HG03135 (cell line): ENCODE results near the gene ARPC4.

Source experiments
- ATAC-seq: cut with Tn5 transposase; IDR thresholded peaks from one replicate; pipeline ENCODE4 v1.9.1; 2021; ENCODE audit warnings: mild to moderate bottlenecking, moderate library complexity; ENCODE audit not compliant: unreplicated experiment

The ARPC4 gene

GRCh38 chr3:9792405-9793160 is at the start of gene ARPC4, which contains the start of gene TADA3:
Gene ARPC4 (plus strand): TSS chr3:9793082. CDS start chr3:9793122, 40 bp downstream.
Gene TADA3 (minus strand): TSS chr3:9792473. CDS start chr3:9791466, 1,007 bp downstream.
- peak; percentile 83 for ATAC-seq

- ATAC-seq, result no peak
These were observed 49.3 kb upstream of the ARPC4 start for GRCh38 chr3:9743548-9743947.

- no peak for ATAC-seq
These were observed 48.7 kb upstream of the ARPC4 start for GRCh38 chr3:9744162-9744561.

- ATAC-seq, result no peak
These were observed 47.4 kb upstream of the ARPC4 start for GRCh38 chr3:9745521-9745920.

- ATAC-seq, result no peak
These were observed 46.6 kb upstream of the ARPC4 start for GRCh38 chr3:9746330-9746729.

- ATAC-seq, result no peak
These were observed 45.6 kb upstream of the ARPC4 start for GRCh38 chr3:9747267-9747666.

GRCh38 chr3:9748031-9748430 is 44.9 kb upstream of the ARPC4 start:
- ATAC-seq, result no peak

- no peak for ATAC-seq
These were observed 43.6 kb upstream of the ARPC4 start for GRCh38 chr3:9749296-9749644.

GRCh38 chr3:9749645-9750555 is 43.0 kb upstream of the ARPC4 start, which contains the start of gene OGG1:
Gene OGG1 (plus strand): TSS chr3:9749952. CDS start chr3:9750287, 335 bp downstream.
- peak; percentile 93 for ATAC-seq

GRCh38 chr3:9750556-9751411 is 42.1 kb upstream of the ARPC4 start:
- no peak for ATAC-seq

- ATAC-seq, result no peak
These were observed 38.2 kb upstream of the ARPC4 start for GRCh38 chr3:9754678-9755077.

GRCh38 chr3:9757427-9757826 is 35.5 kb upstream of the ARPC4 start:
- no peak for ATAC-seq

GRCh38 chr3:9760779-9761505 is 31.9 kb upstream of the ARPC4 start:
- ATAC-seq, result no peak

GRCh38 chr3:9761919-9762318 is 31.0 kb upstream of the ARPC4 start:
- ATAC-seq, result no peak

- no peak for ATAC-seq
These were observed 30.0 kb upstream of the ARPC4 start for GRCh38 chr3:9762871-9763270.

GRCh38 chr3:9765865-9766264 is 27.0 kb upstream of the ARPC4 start:
- no peak for ATAC-seq

GRCh38 chr3:9767418-9767817 is 25.5 kb upstream of the ARPC4 start:
- no peak for ATAC-seq

GRCh38 chr3:9768141-9768775 is 24.6 kb upstream of the ARPC4 start:
- no peak for ATAC-seq

- no peak for ATAC-seq
These were observed 23.9 kb upstream of the ARPC4 start for GRCh38 chr3:9769012-9769411.
